Measurements from ENCODE around the gene LTBP4. TPM values are rescaled to one million over a fixed set of nuclear protein-coding genes. Genes with fewer than 3 reads are reported as not detected.
"Not testable (repeated sequence)": the region's sequence is repeated elsewhere in the genome, so short reads cannot be mapped to it uniquely, and the experiment has no call there.

Gene LTBP4
- total RNA-seq, 1 donor from 2014 or later = 46.9 TPM

GRCh38 chr19:40655684-40656083, 54.5 kb downstream of the LTBP4 start:
- not testable (repeated sequence) for H3K4me1 Mint-ChIP-seq (ENCODE audit: low read depth, unreplicated experiment); H3K4me3 Mint-ChIP-seq (ENCODE audit: unreplicated experiment); H4K20me1 ChIP-seq (ENCODE audit: insufficient read depth, low read length); H3K36me3 ChIP-seq (ENCODE audit: insufficient read depth, low read length); DNase-seq (ENCODE audit: low read depth); H3K79me2 ChIP-seq (ENCODE audit: insufficient read depth, low read length); H3K9me3 Mint-ChIP-seq (ENCODE audit: unreplicated experiment); H3K4me1 ChIP-seq (ENCODE audit: insufficient read depth, low read length); H3K9me3 ChIP-seq (ENCODE audit: insufficient read depth, low read depth, low read length); H3K27ac ChIP-seq (ENCODE audit: low read depth, low read length); H3K9ac ChIP-seq (ENCODE audit: low read length); H3K27me3 Mint-ChIP-seq (ENCODE audit: low read depth, unreplicated experiment); FAIRE-seq; H3K4me2 ChIP-seq (ENCODE audit: low read length); H3K27ac Mint-ChIP-seq (ENCODE audit: unreplicated experiment); H3K36me3 Mint-ChIP-seq (ENCODE audit: low read depth, unreplicated experiment); H3K4me3 ChIP-seq (ENCODE audit: insufficient read depth, low read depth, low read length); H2AFZ ChIP-seq (ENCODE audit: low read depth, low read length); H3K27me3 ChIP-seq (ENCODE audit: insufficient read depth, low read length)

DNA sequence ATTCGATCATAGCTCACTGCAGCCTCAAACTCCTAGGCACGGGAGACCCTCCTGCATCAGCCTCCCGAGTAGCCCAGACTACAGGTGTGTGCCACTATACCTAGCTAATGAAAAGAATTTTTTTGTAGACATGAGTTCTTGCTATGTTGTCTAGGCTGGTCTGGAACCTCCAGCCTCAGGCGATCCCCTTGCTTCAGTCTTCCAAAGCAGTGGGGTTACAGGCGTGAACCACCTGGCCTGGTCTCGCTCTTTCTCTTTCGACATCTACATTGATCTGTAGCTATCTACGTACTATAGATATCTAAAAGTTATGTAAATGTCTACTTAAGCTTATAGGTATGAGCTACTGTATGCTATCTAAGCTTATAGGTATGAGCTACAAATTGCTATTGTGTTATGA, 56.9 kb downstream of the LTBP4 start:
- H3K4me2 ChIP-seq (ENCODE audit: low read length) = no peak overlapping the region
- no peak overlapping the region for H3K9ac ChIP-seq (ENCODE audit: low read length)
- no peaks in the 10 kb centered on the region for H3K36me3 ChIP-seq (ENCODE audit: insufficient read depth, low read length)
- no peaks in the 10 kb centered on the region for H3K9me3 ChIP-seq (ENCODE audit: insufficient read depth, low read depth, low read length)
- TF ChIP-seq EZH2 (IDR thresholded peaks at IDR 0.05; ENCODE audit: insufficient read depth, low read length) = no peak
- TF ChIP-seq CTCF (IDR thresholded peaks at IDR 0.05; ENCODE audit: insufficient read depth, low read depth, low read length) = no peak
- Mint-ChIP-seq H3K4me3 (ENCODE audit: unreplicated experiment) (no peak overlapping the region), H3K4me1 (ENCODE audit: low read depth, unreplicated experiment) (no peaks in the 10 kb centered on the region), H3K27ac (ENCODE audit: unreplicated experiment) (no peak overlapping the region), H3K36me3 (ENCODE audit: low read depth, unreplicated experiment) (no peaks in the 10 kb centered on the region), H3K27me3 (ENCODE audit: low read depth, unreplicated experiment) (peaks cover 7% of the 10 kb centered on the region), H3K9me3 (ENCODE audit: unreplicated experiment) (no peaks in the 10 kb centered on the region)
- H3K4me1 ChIP-seq (ENCODE audit: insufficient read depth, low read length) = no peaks in the 10 kb centered on the region
- no peak overlapping the region for H2AFZ ChIP-seq (ENCODE audit: low read depth, low read length)
- H4K20me1 ChIP-seq (ENCODE audit: insufficient read depth, low read length) = no peaks in the 10 kb centered on the region
- DNase-seq (ENCODE audit: low read depth) = no peak
- no peak for FAIRE-seq
- no peak overlapping the region for H3K4me3 ChIP-seq (ENCODE audit: insufficient read depth, low read depth, low read length)
- H3K27me3 ChIP-seq (ENCODE audit: insufficient read depth, low read length) = no peaks in the 10 kb centered on the region
- no peaks in the 10 kb centered on the region for H3K79me2 ChIP-seq (ENCODE audit: insufficient read depth, low read length)
- H3K27ac ChIP-seq (ENCODE audit: low read depth, low read length) = no peak overlapping the region

DNA sequence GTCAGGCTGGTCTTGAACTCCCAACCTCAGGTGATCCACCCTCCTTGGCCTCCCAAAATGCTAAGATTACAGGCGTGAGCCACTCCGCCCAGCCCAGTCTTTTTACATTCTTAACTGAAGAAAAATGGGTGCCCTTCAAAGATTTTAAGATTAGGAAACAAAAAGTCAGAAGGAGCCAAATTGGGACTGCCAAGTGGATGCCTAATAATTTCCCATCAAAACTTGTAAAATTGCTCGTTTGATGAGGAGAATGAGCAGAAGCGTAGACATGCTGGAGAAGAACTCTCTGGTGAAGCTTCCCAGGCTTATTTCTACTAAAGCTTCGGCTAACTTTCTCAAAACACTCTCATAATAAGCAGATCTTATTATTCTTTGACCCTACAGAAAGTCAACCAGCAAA, 57.9 kb downstream of the LTBP4 start:
- H2AFZ ChIP-seq (ENCODE audit: low read depth, low read length) = no peak overlapping the region
- Mint-ChIP-seq H3K27me3 (ENCODE audit: low read depth, unreplicated experiment) (peaks cover 7% of the 10 kb centered on the region), H3K4me3 (ENCODE audit: unreplicated experiment) (no peak overlapping the region), H3K27ac (ENCODE audit: unreplicated experiment) (no peak overlapping the region), H3K4me1 (ENCODE audit: low read depth, unreplicated experiment) (peaks cover 7% of the 10 kb centered on the region), H3K9me3 (ENCODE audit: unreplicated experiment) (no peaks in the 10 kb centered on the region), H3K36me3 (ENCODE audit: low read depth, unreplicated experiment) (no peaks in the 10 kb centered on the region)
- no peaks in the 10 kb centered on the region for H3K27me3 ChIP-seq (ENCODE audit: insufficient read depth, low read length)
- H3K27ac ChIP-seq (ENCODE audit: low read depth, low read length) = no peak overlapping the region
- H3K79me2 ChIP-seq (ENCODE audit: insufficient read depth, low read length) = no peaks in the 10 kb centered on the region
- no peak for FAIRE-seq
- no peak for DNase-seq (ENCODE audit: low read depth)
- no peak overlapping the region for H3K9ac ChIP-seq (ENCODE audit: low read length)
- no peak overlapping the region for H3K4me2 ChIP-seq (ENCODE audit: low read length)
- no peaks in the 10 kb centered on the region for H4K20me1 ChIP-seq (ENCODE audit: insufficient read depth, low read length)
- no peaks in the 10 kb centered on the region for H3K36me3 ChIP-seq (ENCODE audit: insufficient read depth, low read length)
- H3K4me3 ChIP-seq (ENCODE audit: insufficient read depth, low read depth, low read length) = no peak overlapping the region
- TF ChIP-seq CTCF (IDR thresholded peaks at IDR 0.05; ENCODE audit: insufficient read depth, low read depth, low read length) (no peak), EZH2 (IDR thresholded peaks at IDR 0.05; ENCODE audit: insufficient read depth, low read length) (no peak)
- peaks cover 6% of the 10 kb centered on the region for H3K4me1 ChIP-seq (ENCODE audit: insufficient read depth, low read length)
- no peaks in the 10 kb centered on the region for H3K9me3 ChIP-seq (ENCODE audit: insufficient read depth, low read depth, low read length)

Measured in astrocyte (in vitro differentiated cells and primary cell).